K562 (cell line): ENCODE measurements around the gene CDKN2B. TPM values are rescaled to one million over a fixed set of nuclear protein-coding genes. Genes with fewer than 3 reads are reported as not detected.

Experiments used
- ATAC-seq: fragments of 200-7000 bp; cut with Tn5 transposase; 3 replicates; pipeline ENCODE4 v1.9.1; 2020; ENCODE audit warnings: moderate library complexity
- BruUV-seq: library from RNA; stranded (reverse); fragments of 400-500 nt; replicated peaks from 2 replicates; lab custom pipeline; 2021; lab: Mats Ljungman, UMichigan
- CTCF ChIA-PET: fragments of 300-600 bp; formaldehyde crosslinking; extraction: SDS; loops from one replicate; lab custom pipeline; 2021; ENCODE audit warnings: low intra/inter-chr PET ratio; lab: Yijun Ruan, JAX
- POLR2A ChIA-PET: fragments of 300-600, 350-650 bp; sonication (Branson Sonifier 250); formaldehyde crosslinking; extraction: SDS; loops from one replicate; lab custom pipeline; 2021; ENCODE audit warnings: antibody characterized with exemption, inconsistent platforms; lab: Yijun Ruan, JAX
- DNase-seq, 4 experiments: peaks; one replicate each; pipeline versions ENCODE4 v3.0.0 to v3.0.0-alpha.2; 2011 to 2018; ENCODE audit warnings: low spot score in 3 of 4, mixed read lengths in 3 of 4; ENCODE audit errors: extremely low read depth in 1 of 4
- FAIRE-seq: peaks from 2 replicates; lab custom pipeline; 2011; peaks lifted over from hg19 to GRCh38; lab: Jason Lieb, UNC
- H2AFZ ChIP-seq: 2 replicates; pipeline ENCODE4 v1.6.0; 2011; ENCODE audit warnings: low read depth, low read length, control low read depth, inconsistent platforms
- H3K27ac ChIP-seq: fragments of 200-600 bp; 3 replicates; pipeline ENCODE4 v1.8.0; 2011; ENCODE audit warnings: low read depth, mild to moderate bottlenecking, control low read depth, inconsistent platforms, low read length, moderate library complexity, mixed read lengths; ENCODE audit errors: extremely low read depth
- H3K27me3 ChIP-seq, 2 experiments: fragments of 300-600 bp in 1 of 2; 2 replicates in 1 of 2; 3 replicates in 1 of 2; pipeline versions ENCODE4 v1.6.0 to v1.8.0; 2011; ENCODE audit warnings: inconsistent platforms in 2 of 2, low read length in 2 of 2, mild to moderate bottlenecking in 1 of 2, mixed read lengths in 1 of 2, moderate library complexity in 1 of 2; ENCODE audit not compliant: control insufficient read depth in 2 of 2, insufficient read depth in 2 of 2
- H3K36me3 ChIP-seq: fragments of 300-600 bp; 3 replicates; pipeline ENCODE4 v1.8.0; 2011; ENCODE audit warnings: mild to moderate bottlenecking, low read length, inconsistent platforms; ENCODE audit not compliant: control insufficient read depth, insufficient read depth
- H3K4me1 ChIP-seq, 2 experiments: fragments of 200-600 bp in 1 of 2; replicated peaks in 1 of 2; 2 replicates in 1 of 2; 3 replicates in 1 of 2; pipeline versions ENCODE4 v1.5.1 to v1.8.0; 2011; ENCODE audit warnings: inconsistent platforms in 2 of 2, low read length in 2 of 2, mild to moderate bottlenecking in 1 of 2, mixed read lengths in 1 of 2, moderate library complexity in 1 of 2; ENCODE audit not compliant: control insufficient read depth in 2 of 2, insufficient read depth in 2 of 2
- H3K4me2 ChIP-seq: 2 replicates; pipeline ENCODE4 v1.6.1; 2011; ENCODE audit warnings: low read length, control low read depth, inconsistent platforms, mixed read lengths; ENCODE audit not compliant: insufficient read depth
- H3K4me3 ChIP-seq: fragments of 200-600 bp; sonication (generic), shearing (Covaris generic); 2 replicates; pipeline ENCODE4 v1.5.1; 2016; ENCODE audit warnings: control low read depth, inconsistent platforms
- H3K79me2 ChIP-seq: fragments of 200-600 bp; 3 replicates; pipeline ENCODE4 v1.8.0; 2011; ENCODE audit warnings: low read length, inconsistent platforms; ENCODE audit not compliant: control insufficient read depth, insufficient read depth
- H3K9ac ChIP-seq, 2 experiments: 2 replicates each; pipeline versions ENCODE4 v1.6.0 to v1.6.1; 2011; ENCODE audit warnings: low read depth in 2 of 2, low read length in 2 of 2, control low read depth in 1 of 2, inconsistent platforms in 1 of 2, mild to moderate bottlenecking in 1 of 2, mixed read lengths in 1 of 2; ENCODE audit not compliant: insufficient read depth in 1 of 2
- H3K9me1 ChIP-seq: one replicate; pipeline ENCODE4 v1.6.0; 2011; ENCODE audit warnings: inconsistent platforms, mild to moderate bottlenecking, low read length, moderate library complexity; ENCODE audit not compliant: control insufficient read depth, insufficient read depth
- H3K9me3 ChIP-seq: replicated peaks from 2 replicates; pipeline ENCODE4 v1.5.1; 2011; ENCODE audit warnings: low read depth, low read length, inconsistent platforms; ENCODE audit not compliant: control insufficient read depth, insufficient read depth
- H4K20me1 ChIP-seq: replicated peaks from 2 replicates; pipeline ENCODE4 v1.6.1; 2011; ENCODE audit warnings: low read length, inconsistent platforms, mixed read lengths; ENCODE audit not compliant: control insufficient read depth, insufficient read depth
- ATF7 ChIP-seq: fragments of 450-650 bp; IDR thresholded peaks from 2 replicates; pipeline ENCODE4 v1.7.1; 2014; ENCODE audit warnings: mild to moderate bottlenecking, moderate library complexity
- BRD9 ChIP-seq: fragments of 450-650 bp; IDR thresholded peaks from 2 replicates; pipeline ENCODE4 v1.6.1; 2018; ENCODE audit warnings: low read depth; ENCODE audit not compliant: partially characterized antibody
- ELF1 ChIP-seq: fragments of 200-800 bp; sonication (Bioruptor generic); IDR thresholded peaks from 2 replicates; pipeline ENCODE4 v1.6.1; 2016; ENCODE audit warnings: missing genetic modification characterization, missing compliant biosample characterization
- EZH2 ChIP-seq: IDR thresholded peaks from 2 replicates; pipeline ENCODE4 v1.6.1; 2012; ENCODE audit warnings: low read depth, mild to moderate bottlenecking, inconsistent platforms, low read length, borderline replicate concordance
- IRF2 ChIP-seq: sonication (generic); formaldehyde crosslinking; IDR thresholded peaks from 2 replicates; pipeline ENCODE4 v1.8.1; 2022; ENCODE audit warnings: mild to moderate bottlenecking, missing genetic modification reagents
- KDM1A ChIP-seq, 2 experiments: fragments of 450-650 bp; IDR thresholded peaks; 2 replicates each; pipeline ENCODE4 v1.6.1; 2016; ENCODE audit warnings: mild to moderate bottlenecking in 2 of 2
- MED1 ChIP-seq: sonication (generic); formaldehyde crosslinking; IDR thresholded peaks from 2 replicates; pipeline ENCODE4 v1.8.1; 2023; ENCODE audit warnings: missing genetic modification reagents, borderline replicate concordance
- PTRF ChIP-seq: fragments of 450-650 bp; IDR thresholded peaks from 2 replicates; pipeline ENCODE4 v1.6.1; 2016; ENCODE audit warnings: mild to moderate bottlenecking, missing genetic modification characterization, missing compliant biosample characterization
- SLC30A9 ChIP-seq: fragments of 250-450 bp; sonication (Bioruptor Pico); IDR thresholded peaks from 2 replicates; pipeline ENCODE4 v1.8.0; 2022; ENCODE audit warnings: mild to moderate bottlenecking, moderate library complexity
- TBL1XR1 ChIP-seq, 2 experiments: IDR thresholded peaks; 2 replicates each; pipeline ENCODE4 v1.6.1; 2012; ENCODE audit warnings: improper control_type of control experiment in 2 of 2, low read length in 2 of 2, mild to moderate bottlenecking in 1 of 2
- TFAM ChIP-seq: fragments of 250-450 bp; sonication (Bioruptor Pico); conservative IDR thresholded peaks from 2 replicates; pipeline ENCODE4 v1.5.0; 2021; ENCODE audit warnings: mild to moderate bottlenecking, moderate library complexity
- U2AF2 ChIP-seq: fragments of 200-400 bp; formaldehyde crosslinking; optimal IDR thresholded peaks from 2 replicates; pipeline ENCODE3; 2017; ENCODE audit warnings: low read depth, mild to moderate bottlenecking, low read length
- ZZZ3 ChIP-seq: fragments of 450-650 bp; IDR thresholded peaks from 2 replicates; pipeline ENCODE4 v1.6.1; 2016; ENCODE audit warnings: antibody characterized with exemption, mild to moderate bottlenecking, moderate library complexity
- in situ Hi-C: fragments of 300-500 bp; cut with MboI; formaldehyde crosslinking; loops from 4 replicates; pipeline ENCODE4 v1.15.0; 2018; ENCODE audit warnings: inconsistent platforms, mixed read lengths
- intact Hi-C: fragments of 100-400 bp; cut with micrococcal nuclease; formaldehyde crosslinking; loops from 2 replicates; pipeline ENCODE4 v1.14.2; 2022
- polyA plus RNA-seq, 8 experiments: library from polyadenylated mRNA; depleted of rRNA in 4 of 8; stranded (reverse) in 5 of 8; unstranded in 3 of 8; fragments of >200 nt; fragmentation: Nextera tagmentation in 2 of 8; fragmentation: Illumina TruSeq in 1 of 8; extraction: Ambion mirVana in 2 of 8; extraction: Trizol in 1 of 8; gene quantifications; 2 replicates each; pipeline versions ENCODE4 v1.2.1 to v1.2.3, GENCODE V29; 2011 to 2014; ENCODE audit warnings: inconsistent platforms in 1 of 8, missing spikeins in 1 of 8
- total RNA-seq, 7 experiments: library from RNA; depleted of rRNA in 6 of 7; stranded (reverse); fragments of >200 nt in 6 of 7; fragmentation: Illumina TruSeq in 2 of 7; extraction: Trizol in 2 of 7; gene quantifications; 2 replicates each; pipeline versions ENCODE4 v1.2.1 to v1.2.3, GENCODE V29; 2011 to 2021; ENCODE audit warnings: low replicate concordance in 1 of 7
- TF ChIP-seq, protein P1 (sequence below): fragments of 250-450 bp; sonication (Bioruptor Pico); IDR thresholded peaks from 2 replicates; pipeline ENCODE4 v1.4.0; 2020; ENCODE audit warnings: mild to moderate bottlenecking, moderate library complexity
- TF ChIP-seq, protein P2 (sequence below), 2 experiments: fragments of 450-650 bp; IDR thresholded peaks; 2 replicates each; pipeline ENCODE4 v1.6.1; 2016; ENCODE audit warnings: mild to moderate bottlenecking in 2 of 2, borderline replicate concordance in 1 of 2, low read depth in 1 of 2, moderate library complexity in 1 of 2

Gene CDKN2B
- total and polyA plus RNA-seq, 9 of the 15 experiments (the other 6 are each of a cell fraction or from before 2014, with no cell fraction given): not detected

DNA sequence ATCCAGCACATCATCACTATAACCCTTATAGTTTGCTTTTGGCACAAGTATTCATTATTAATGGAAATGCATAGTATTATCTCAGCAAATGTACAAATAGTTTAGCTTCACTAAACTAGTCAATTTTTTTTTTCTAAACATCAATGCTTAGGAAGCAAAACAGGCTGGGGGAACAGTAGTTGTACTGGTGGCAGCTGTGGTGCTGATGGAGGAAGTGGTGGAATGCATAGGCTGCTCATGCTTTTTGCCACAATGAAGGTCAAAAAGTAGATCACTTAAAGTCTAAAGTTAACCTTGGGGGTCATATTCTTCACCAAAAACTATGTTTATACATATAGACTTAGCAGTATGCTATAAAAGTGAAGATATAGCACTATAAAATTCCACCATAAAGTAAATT, 36.3 kb upstream of the CDKN2B start:
- H3K9ac ChIP-seq: no peak overlapping the region
- no peaks in the 10 kb centered on the region for H3K4me1 ChIP-seq
- H3K27ac ChIP-seq: no peak overlapping the region
- no peaks in the 10 kb centered on the region for H3K9me3 ChIP-seq
- H4K20me1 ChIP-seq: no peaks in the 10 kb centered on the region
- CTCF ChIA-PET: no interaction called here
- H3K27me3 ChIP-seq: no peaks in the 10 kb centered on the region
- no TSS peak for BruUV-seq
- no peak overlapping the region for H3K4me3 ChIP-seq
- no peak for FAIRE-seq
- POLR2A ChIA-PET: no interaction called here
- in situ Hi-C loops: no loop called here
- no peaks in the 10 kb centered on the region for H3K9me1 ChIP-seq
- no peak for ATAC-seq
- intact Hi-C loops: no loop called here
- no peak for DNase-seq
- H3K4me2 ChIP-seq: no peak overlapping the region
- H3K79me2 ChIP-seq: no peaks in the 10 kb centered on the region
- H3K36me3 ChIP-seq: no peaks in the 10 kb centered on the region
- no peak overlapping the region for H2AFZ ChIP-seq
- no peak for TF ChIP-seq IRF2 (CRISPR knock-in tag)
- no peak for TF ChIP-seq TBL1XR1 (IDR thresholded peaks at IDR 0.05; ENCODE audit: low read length in 2 of 2)
- TF ChIP-seq TFAM (CRISPR knock-in tag): no peak
- TF ChIP-seq, protein P1, sequence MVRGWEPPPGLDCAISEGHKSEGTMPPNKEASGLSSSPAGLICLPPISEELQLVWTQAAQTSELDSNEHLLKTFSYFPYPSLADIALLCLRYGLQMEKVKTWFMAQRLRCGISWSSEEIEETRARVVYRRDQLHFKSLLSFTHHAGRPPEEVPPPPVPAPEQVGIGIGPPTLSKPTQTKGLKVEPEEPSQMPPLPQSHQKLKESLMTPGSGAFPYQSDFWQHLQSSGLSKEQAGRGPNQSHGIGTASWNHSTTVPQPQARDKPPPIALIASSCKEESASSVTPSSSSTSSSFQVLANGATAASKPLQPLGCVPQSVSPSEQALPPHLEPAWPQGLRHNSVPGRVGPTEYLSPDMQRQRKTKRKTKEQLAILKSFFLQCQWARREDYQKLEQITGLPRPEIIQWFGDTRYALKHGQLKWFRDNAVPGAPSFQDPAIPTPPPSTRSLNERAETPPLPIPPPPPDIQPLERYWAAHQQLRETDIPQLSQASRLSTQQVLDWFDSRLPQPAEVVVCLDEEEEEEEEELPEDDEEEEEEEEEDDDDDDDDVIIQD (CRISPR knock-in tag): no peak
- TF ChIP-seq U2AF2: no peak
- TF ChIP-seq, protein P2, sequence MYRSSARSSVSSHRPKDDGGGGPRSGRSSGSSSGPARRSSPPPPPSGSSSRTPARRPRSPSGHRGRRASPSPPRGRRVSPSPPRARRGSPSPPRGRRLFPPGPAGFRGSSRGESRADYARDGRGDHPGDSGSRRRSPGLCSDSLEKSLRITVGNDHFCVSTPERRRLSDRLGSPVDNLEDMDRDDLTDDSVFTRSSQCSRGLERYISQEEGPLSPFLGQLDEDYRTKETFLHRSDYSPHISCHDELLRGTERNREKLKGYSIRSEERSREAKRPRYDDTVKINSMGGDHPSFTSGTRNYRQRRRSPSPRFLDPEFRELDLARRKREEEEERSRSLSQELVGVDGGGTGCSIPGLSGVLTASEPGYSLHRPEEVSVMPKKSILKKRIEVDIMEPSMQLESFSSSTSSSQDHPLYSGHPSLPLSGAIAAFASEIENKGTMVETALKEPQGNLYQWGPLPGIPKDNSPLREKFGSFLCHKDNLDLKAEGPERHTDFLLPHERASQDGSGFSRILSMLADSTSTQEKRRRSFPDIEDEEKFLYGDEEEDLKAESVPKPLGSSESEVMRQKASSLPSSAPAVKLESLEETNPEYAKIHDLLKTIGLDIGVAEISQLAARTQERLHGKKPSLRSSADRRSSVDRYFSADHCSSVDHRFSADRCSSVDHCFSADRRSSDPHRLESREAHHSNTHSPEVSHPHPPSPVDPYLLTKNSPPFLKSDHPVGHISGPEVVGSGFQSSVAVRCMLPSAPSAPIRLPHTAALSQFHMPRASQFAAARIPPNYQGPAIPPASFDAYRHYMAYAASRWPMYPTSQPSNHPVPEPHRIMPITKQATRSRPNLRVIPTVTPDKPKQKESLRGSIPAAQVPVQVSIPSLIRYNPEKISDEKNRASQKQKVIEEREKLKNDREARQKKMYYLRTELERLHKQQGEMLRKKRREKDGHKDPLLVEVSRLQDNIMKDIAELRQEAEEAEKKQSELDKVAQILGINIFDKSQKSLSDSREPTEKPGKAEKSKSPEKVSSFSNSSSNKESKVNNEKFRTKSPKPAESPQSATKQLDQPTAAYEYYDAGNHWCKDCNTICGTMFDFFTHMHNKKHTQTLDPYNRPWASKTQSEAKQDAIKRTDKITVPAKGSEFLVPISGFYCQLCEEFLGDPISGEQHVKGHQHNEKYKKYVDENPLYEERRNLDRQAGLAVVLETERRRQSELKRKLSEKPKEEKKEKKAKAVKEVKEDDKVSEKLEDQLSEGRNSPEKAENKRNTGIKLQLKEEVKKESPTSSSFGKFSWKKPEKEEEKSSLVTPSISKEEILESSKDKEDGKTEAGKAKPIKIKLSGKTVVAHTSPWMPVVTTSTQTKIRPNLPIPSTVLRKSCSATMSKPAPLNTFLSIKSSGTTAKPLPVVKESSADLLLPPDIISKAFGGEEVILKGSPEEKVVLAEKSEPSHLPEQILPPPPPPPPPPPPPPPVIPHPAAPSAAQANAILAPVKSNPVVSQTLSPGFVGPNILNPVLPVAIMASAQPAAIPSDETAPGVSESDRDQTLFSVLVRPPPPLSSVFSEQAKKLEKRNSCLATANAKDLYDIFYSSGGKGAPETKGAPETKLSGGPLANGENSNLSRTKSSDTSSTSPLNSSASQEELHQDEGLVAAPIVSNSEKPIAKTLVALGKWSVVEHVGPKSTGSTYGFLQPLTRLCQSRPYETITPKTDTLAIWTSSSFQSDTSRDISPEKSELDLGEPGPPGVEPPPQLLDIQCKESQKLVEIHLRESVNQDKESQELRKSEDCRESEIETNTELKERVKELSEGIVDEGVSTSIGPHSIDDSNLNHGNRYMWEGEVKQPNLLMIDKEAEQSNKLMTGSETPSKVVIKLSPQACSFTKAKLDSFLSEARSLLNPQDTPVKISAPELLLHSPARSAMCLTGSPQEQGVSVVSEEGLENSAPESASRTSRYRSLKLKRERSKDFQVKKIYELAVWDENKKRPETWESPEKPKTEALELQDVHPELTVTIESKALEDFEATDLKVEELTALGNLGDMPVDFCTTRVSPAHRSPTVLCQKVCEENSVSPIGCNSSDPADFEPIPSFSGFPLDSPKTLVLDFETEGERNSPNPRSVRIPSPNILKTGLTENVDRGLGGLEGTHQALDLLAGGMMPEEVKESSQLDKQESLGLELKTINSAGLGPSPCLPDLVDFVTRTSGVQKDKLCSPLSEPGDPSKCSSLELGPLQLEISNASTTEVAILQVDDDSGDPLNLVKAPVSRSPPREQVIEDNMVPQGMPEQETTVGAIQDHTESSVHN (IDR thresholded peaks at IDR 0.05; ENCODE audit: borderline replicate concordance in 1 of 2, low read depth in 1 of 2): no peak
- no peak for TF ChIP-seq MED1 (CRISPR knock-in tag)
- no peak for TF ChIP-seq EZH2
- no peak for TF ChIP-seq KDM1A (IDR thresholded peaks at IDR 0.05)
- no peak for TF ChIP-seq ATF7
- no peak for TF ChIP-seq PTRF (tag)
- TF ChIP-seq BRD9: no peak
- no peak for TF ChIP-seq ELF1 (tag)
- TF ChIP-seq SLC30A9 (CRISPR knock-in tag): no peak
- no peak for TF ChIP-seq ZZZ3
